GM21447 (cell line): ENCODE results near the gene LRRTM1.

ENCODE experiments used
- ATAC-seq: cut with Tn5 transposase; IDR thresholded peaks from one replicate; pipeline ENCODE4 v1.9.1; 2021; ENCODE audit not compliant: unreplicated experiment

Gene LRRTM1

DNA sequence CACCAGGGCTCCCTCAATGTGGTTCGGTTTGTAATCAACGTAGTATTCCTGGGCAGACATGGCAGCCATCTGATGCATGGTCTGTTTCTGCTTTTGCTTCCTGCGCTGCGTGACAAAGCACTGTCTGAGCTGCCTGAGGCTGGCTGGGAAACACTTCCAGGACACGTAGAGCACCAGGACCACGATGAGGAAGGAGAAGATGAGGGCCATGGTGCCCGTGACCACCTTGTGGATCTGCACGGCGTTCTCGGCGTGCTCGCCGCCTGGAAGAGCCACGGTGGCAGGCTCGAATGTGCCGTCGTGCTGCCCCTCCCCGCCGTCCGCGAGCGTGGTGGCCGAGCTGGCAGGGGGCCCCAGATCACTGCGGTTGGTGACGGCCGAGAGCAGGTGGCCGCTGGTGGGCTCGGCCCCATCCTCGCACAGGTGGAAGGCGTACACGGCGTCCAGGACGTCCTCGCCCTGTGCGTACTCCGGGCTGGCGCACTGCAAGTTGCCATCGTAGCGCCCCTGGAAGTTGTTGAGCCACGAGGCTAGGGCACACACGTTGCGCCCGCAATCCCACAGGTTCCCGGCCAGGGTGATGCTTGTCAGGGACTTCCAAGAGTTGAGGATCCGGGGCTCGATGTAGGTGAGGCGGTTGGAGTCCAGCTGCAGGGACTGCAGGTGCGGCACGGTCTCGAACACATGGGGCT is 2.1 kb downstream of the LRRTM1 start:
- no peak for ATAC-seq

DNA sequence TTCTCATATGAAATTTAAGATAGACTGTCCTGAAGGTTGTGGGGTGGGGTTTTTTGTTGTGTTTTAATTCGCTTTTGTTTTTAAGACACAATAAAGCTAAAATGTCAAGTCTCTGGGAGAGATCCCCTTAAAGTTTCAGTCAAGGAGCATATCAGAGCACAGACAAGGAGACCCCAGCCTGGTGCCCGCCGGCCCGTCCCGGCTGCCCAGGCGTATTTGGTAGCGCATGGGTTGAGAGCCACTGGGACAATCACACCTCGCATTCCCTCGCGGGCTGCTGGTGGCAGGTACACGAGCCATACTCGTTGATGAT is 2.6 kb downstream of the LRRTM1 start:
- no peak for ATAC-seq

DNA sequence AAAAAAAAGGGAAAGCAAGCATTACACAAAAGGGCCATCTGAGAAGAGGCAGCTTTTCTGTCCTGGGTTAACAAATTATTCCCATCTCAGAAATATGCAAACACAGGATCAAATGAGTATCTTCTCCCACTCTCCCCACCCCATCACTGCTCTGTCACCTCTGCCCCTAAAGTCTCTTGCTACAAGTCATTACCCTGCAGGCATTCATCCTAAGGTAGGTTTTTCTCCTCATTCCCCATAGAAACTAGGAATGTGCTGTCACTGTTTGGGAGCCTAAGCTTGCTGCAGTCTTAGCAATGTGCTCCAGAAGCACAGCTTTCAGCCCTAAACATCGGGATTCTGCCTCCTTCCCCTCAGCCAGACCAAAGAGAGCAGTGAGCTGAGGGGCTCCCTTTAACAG is 3.6 kb downstream of the LRRTM1 start:
- no peak for ATAC-seq

DNA sequence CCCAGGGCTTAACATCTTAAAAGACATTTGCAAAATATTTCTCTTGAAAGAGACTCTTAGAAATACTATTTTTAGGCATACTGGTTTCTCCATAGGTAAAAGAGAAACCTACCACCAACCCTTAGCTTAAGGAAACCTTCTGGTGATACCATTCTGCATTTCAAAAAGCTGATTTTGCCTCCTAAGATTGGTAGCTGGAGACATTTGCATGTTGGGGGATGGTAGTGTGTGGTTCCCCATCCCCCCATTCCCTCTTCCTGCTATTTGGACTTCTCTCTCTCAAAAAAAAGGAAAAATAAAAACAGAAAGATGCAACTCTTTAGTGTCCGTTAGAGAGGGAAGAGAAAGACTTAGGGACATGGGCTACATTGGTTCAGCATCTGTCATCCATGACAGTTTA is 4.2 kb downstream of the LRRTM1 start:
- no peak for ATAC-seq

DNA sequence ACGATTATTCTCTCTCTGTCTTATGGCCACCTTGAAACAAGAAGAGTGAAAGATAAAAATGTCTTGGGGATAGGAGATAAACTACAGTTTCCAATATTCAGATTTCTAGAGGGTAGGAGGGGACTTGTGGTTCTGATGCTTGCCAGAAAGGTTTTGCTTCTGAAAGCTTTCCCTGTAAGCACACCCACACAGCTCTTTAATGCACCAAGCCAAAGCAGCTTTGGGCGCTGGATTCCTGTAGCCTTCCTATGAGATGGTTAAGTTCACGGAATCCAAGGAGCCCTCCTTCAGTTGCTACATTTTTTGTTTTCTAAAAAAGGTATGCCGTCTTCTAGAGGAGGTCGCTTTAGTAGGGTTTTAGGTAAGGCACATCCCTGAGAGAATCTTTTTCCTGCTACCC is 4.9 kb downstream of the LRRTM1 start:
- ATAC-seq: no peak

DNA sequence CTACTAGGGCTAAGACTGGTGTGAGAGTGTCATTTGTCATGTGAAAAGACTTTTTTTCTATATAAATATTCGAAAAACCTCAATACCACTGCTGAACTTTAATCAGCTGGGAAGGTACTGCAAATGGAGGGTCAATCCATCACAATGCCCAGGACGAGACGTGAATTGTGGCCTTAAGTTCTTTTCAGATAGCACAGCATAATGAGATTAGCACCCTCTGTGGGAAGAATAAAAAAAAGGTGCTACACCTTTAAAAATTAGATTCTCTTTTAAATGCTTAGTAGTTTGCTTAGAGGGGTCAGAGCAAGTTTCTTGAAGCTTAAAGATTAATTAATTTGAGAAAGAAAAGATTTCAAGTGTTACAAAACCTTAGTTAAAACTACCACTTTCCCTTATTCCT is 5.6 kb downstream of the LRRTM1 start:
- ATAC-seq: no peak

DNA sequence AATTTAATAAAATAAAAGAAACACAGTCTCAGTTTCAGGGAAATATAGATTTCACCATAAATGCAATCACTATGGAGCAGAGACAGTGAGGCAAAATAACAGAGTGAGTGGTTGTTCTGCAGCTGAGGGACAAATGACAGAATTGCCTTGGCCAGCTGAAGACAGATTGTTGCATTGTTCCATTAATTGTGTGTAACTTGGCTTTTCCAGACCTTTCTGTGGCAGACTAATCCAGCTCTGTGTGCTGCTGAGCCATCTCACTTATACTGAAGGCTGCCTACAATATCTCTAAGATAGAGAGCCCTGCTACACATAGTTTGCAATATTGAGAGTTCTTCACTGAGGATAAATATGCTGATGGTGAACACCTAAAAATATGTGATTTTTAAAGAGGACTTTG is 11.5 kb downstream of the LRRTM1 start:
- no peak for ATAC-seq

DNA sequence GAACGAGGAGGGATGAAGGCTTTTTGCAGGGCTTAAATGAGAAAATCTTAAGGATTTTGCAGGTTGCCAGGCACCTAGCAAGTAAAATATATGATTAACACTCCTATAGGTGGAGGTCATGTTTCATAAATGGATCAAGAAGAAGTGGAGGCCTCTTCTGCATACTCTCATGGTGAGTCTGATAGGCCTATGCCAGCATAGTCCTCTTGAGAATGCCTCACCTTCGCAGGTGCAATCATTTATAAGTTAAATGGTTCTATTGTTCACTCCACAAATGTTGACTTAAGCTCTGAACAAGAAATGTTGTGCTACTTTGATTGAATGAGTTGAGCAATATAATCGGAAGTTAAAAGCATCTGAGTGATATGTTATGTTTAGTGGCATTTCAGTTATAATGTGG is 12.1 kb downstream of the LRRTM1 start:
- no peak for ATAC-seq

DNA sequence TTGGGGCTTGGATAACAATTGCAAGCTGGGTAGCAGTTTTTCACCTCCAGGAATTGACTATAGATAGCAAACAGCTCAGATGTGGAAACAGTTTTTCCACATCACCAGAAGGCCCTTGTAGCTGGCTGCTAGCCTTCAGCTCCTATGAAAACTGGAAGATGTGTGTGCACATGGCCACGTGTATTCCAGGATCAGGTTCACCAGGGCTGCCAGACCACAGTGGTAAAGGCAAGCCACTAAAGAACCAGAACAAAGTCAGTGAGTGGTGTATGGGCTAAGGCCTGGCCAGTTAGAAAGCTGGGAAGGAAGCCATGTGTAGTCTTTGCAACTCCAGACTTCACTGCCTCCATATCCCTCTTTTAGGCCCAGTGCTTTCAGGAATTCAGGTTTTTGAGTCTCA is 12.9 kb downstream of the LRRTM1 start:
- ATAC-seq: no peak

DNA sequence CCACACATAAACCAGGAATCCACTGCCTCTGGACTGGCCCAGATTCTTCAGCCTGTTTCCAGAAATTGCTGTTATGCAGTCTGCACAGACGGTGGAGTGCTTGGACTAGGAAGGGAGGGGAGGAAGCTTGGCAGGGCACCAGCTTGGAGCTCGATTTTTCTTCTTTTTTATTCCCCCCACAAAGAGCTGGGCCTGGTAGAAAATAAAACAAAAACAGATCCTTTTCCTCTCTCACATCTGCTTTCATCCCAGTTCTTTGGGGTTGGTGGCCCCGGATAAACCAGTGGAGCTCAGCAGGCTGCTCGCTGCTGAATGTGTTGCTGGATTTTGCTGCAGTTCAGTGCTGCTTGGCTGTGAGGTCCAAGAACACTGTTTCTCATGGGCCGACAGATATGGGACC is 16.0 kb downstream of the LRRTM1 start:
- no peak for ATAC-seq

DNA sequence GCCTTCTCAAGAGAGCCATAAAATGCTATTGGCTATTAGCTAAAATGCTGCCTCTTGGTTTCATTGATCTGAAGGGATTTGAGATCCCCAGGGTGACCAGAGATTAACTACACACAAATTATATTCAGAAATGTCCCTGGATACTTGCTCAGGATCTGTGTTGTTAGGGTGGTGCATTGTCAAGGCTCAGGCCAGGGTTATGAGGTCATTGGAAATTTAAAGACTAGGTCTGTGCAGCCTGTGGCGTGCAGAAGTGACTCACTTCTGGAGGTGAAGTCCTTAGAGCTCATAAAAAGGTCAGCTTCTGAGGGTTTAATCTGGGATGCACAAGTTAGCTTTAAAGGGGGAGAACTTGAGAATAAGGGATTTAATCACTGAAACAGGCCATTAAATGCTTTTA is 23.5 kb downstream of the LRRTM1 start:
- no peak for ATAC-seq

DNA sequence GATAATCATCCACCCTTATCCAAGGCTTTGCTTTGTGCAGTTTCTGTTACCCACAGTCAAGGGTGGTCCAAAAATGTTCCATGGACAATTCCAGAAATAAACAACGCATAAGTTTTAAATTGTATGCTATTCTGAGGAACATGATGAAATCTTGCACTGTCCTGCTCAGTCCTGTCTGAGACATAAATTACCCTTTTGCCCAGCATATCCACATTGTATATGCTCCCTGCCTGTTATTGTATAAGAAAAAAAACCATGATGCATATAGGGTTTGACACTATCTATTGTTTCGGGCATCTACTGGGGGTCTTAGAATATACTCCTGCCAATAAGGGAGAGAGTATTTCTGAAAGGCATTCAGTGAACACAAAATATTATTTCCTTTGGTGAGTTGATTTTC is 24.0 kb downstream of the LRRTM1 start:
- ATAC-seq: no peak

DNA sequence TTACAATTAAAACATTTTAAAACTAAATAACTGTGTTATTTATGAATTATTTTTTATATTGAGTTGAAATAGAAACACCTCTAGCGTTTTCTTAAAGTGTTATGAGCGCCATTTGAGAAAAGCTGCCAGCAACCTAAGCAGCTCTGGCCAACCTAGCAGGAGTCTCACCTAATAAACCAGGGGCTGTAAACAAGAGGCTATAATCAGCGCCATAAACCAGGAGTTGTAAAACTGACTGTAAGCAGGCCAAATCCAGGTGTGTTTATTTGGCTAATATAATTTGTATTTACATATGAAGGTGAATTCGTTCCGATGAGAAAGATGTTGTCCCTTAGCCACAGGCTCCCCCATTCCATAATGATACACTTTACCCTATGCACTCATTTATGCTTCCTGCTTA is 34.7 kb downstream of the LRRTM1 start:
- no peak for ATAC-seq

DNA sequence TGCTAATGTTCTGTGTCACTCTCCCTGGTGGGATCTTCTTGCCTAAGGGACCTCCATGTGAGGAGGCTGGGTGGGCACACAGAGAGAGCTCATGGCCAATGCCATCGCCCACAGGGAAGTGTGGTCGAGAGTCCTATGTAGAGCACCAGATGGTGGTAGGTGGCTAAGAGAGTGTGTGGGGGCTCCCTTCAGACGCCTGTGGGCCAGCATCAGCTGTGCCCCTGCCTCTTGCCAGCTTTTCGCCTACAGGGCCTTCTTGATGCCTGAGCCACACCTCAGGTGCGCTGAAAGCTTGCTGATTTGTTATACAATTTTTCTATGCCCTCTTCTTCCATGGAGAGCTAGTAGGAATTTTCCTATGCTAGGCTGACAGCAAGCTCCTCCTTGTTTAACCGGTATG is 38.3 kb downstream of the LRRTM1 start:
- no peak for ATAC-seq

DNA sequence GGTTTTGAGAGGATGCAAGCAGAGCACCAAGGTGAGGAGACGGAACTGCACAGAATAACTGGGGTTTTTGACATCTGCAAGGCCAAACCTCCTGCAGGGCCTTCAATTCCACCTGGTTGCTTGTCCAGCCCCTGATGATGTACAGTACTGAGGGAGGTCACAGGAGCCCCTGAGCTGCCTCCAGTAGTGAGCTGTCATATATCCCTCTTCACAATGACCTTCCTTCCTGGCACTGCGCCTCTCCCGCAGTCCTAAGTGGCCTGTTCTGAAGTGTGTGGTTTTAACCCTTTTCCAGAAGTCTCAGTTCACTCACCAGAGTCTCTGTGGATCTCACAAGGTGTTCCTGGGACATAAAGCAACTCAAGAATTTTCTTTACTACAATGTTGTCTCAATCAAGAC is 45.3 kb downstream of the LRRTM1 start:
- no peak for ATAC-seq

DNA sequence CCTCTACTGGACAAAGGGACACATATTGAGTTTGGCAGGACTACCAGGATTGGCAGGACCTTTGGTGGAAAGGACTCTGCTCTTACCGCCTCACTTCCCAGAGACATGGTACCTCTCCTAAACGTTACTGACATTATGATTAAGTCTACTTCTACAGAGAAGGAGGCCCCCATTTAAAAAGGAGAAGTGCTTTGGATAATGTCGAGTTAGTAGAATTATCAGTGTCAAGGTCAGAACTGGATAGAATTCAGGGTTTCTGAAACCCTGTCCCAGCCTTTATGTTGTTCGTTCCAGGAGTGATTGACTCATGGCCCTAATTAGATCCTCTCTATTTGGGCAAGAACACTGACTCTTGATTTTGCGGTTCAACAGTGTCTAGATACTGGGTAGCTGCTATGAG is 45.8 kb downstream of the LRRTM1 start:
- ATAC-seq: no peak

DNA sequence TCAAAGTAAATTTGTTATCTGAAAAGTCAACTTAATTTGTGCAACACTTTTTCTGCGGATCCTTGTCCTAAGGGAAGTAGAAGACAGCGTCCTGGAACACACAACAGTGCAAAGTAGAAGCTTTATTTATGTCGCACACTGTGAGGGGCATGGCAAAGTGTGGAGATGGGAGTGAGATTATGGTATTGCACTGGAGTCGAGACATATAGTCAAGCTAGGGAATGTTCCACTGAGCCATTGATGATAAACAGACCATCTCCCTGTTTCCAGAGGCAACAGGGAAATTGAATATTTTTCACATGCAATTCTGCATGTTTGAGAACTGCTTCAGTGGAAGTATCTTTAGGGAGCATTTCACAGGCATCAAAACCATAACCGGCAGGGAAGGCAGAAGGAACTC is 46.2 kb downstream of the LRRTM1 start:
- ATAC-seq: no peak

DNA sequence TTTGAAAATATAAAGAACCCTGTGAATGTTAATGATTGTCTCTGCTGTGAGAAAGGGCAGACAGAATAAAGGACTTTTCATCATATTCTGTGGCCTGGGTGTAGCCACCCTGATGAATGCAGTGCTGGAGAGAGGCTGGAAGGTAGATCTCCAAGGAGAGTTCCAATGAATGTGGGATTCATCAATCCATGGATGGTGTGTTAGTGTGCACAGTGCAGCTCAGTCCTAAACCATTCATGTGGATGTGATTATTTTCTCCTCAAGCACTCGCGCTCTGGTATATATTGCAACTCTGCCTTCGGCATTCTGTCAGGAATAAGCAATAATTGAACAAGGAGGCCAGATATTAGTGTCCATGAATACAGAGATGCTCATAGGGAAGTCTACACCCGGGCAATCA is 47.1 kb downstream of the LRRTM1 start:
- ATAC-seq: no peak

DNA sequence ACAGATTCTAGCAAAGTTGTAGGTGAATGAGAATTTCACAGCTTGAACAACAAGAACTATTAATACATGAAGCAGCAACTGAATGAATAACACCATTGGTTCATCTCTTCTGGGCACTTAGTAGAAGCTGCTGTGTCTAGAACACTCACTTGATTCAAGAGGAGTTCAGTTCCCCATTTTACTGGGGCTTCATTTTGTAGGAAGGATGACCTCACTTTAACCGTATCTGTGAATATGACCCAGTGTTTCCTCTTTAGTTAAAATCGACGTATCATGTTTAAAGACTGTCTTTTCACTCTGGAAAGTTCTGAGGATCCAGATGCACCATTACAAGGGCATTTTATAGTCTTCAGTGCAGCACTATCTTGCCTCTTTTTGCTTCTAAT is 47.8 kb downstream of the LRRTM1 start:
- no peak for ATAC-seq

DNA sequence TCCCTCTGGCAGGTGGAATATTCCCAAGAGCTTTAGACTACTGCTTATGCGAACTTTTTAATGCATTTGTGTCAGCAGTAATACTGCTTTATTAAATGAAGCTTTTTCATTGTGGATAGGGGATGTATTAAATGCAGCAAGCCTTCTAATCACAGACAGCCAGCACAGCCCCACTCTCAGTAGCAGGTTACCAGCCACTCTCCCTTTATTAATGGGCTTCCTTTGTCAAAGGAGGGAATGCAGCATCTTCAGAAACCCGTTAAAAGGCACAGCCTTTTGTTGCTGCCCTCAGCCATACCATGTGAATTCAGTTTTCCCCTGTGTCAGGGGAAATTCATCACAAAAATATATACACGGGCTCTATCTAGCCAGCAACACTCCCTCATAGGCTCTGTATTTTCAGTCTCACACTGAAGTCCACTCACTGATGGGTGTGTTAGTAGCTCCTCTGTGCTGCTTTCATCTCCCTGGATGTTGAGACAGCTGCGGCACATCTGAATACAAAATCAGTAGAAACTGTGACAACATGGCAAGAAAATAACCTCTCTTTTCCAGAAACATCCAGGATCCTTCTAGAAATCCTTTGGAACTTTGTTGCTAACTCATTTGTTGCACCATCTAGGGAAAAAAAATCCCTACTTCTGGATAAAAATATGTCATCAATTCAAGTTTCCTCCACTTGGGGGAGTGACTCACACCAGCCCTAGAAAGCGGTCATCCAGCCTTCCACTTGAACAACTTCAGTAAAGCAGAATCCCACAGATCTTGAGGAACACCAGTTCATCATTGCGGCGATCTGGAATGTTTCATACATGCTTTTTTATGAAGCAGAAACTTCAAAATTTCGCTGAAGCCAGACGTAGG is 48.4 kb downstream of the LRRTM1 start:
- no peak for ATAC-seq

DNA sequence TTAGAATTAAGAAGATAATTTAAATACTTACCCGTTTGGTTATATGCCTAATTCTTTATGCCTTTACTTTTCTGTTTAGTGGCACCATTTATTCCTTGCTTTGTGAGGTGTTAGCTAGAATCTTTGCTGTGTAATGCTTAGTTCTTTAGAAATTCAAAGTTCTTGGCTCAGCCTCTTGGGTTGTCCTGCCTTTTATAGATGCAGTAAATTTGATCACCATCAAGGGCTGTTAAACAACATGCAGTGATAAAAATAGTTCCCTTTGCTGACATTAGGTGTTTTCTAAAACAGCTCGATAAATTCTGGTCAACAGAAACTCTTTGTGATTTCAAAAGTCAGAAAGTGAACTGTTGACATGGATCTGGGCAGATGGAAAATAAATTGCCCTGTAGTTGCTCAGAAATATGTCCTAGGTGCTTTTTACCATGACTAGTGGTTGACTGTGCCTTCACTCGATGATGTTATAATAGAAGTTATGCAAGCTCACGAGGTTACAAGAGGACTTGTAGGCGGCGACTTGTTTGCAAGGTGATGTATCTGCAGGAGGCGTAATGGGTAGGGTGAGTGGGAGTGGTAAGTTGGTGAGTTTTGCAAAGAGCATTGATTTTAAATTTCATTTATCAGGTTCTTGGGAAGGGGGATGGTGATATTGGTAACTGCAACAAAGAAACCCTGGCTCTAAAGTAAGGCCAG is 52.1 kb downstream of the LRRTM1 start:
- no peak for ATAC-seq
